ENCODE measurements around the gene PRCD. TPM values are rescaled to one million over a fixed set of nuclear protein-coding genes. Genes with fewer than 3 reads are reported as not detected.

PRCD gene
- total RNA-seq (1 to 10 TPM in 2 of 5 donors, under 1 TPM in 3; 0.66 to 1.3 (median 0.92) TPM), total RNA-seq (0 to 2.2 (median 0.27) reads per million in 29 experiments)
- 0.61 TPM for total RNA-seq (2013)

- ATAC-seq (replicated peaks in 1 of 4), result no peak
- H3K36me3 Mint-ChIP-seq, result no peaks in the 10 kb centered on the region
- no peaks in the 10 kb centered on the region for H3K9me3 ChIP-seq
- H3K36me3 ChIP-seq (ENCODE audit: control insufficient read depth in 2 of 2, extremely low read depth in 1 of 2, insufficient read depth in 1 of 2, low read length in 1 of 2), result no peaks in the 10 kb centered on the region
- POLR2A ChIA-PET, result no interaction called here
- peaks cover 0 to 14% of the 10 kb centered on the region in 2 experiments for H3K4me1 ChIP-seq (ENCODE audit: control insufficient read depth in 1 of 2, extremely low read depth in 1 of 2, insufficient read depth in 2 of 2, low read length in 2 of 2)
- H3K4me3 Mint-ChIP-seq, result peak within 1 kb of the TSS; percentile 41 to 61 (median 59)
- H3K27ac ChIP-seq (ENCODE audit: low read length), result no peak within 1 kb of the TSS
- H3K9me3 Mint-ChIP-seq, result no peaks in the 10 kb centered on the region
- H3K27ac Mint-ChIP-seq, result peak within 1 kb of the TSS in 1 of 2 donors; percentile 63
- 90% methylated on average over 9 of the region's 22 CpGs for WGBS (ENCODE audit: insufficient coverage)
- DNase-seq, result no peak
- peaks cover 23 to 62% of the 10 kb centered on the region in 2 donors for H3K27me3 Mint-ChIP-seq
- no peak within 1 kb of the TSS for H3K4me3 ChIP-seq (ENCODE audit: control insufficient read depth in 1 of 2, extremely low read depth in 1 of 2, low read length in 1 of 2)
- H3K4me1 Mint-ChIP-seq, result peaks cover 5 to 15% (median 11%) of the 10 kb centered on the region in 3 donors
- peaks cover 4 to 84% of the 10 kb centered on the region in 2 experiments for H3K27me3 ChIP-seq (replicated peaks in 1 of 2; ENCODE audit: control insufficient read depth in 2 of 2, extremely low read depth in 1 of 2, insufficient read depth in 2 of 2, low read length in 1 of 2)
- CTCF ChIA-PET, result interaction anchor here (0.5 to 0.7 kb wide), 2 partner anchors 578 to 1602 kb away, joined by 3 read pairs; no protein-coding TSS in a partner anchor
Observed at GRCh38 chr17:76539631-76540271, at the start of gene PRCD. TSS of gene PRCD (plus strand) at chr17:76540044. CDS start at chr17:76540142, 98 bp downstream.

- H3K4me3 Mint-ChIP-seq, result no peak overlapping the region
- H3K27me3 Mint-ChIP-seq, result no peaks in the 10 kb centered on the region
- Histone ChIP-seq H3K9me3 (no peaks in the 10 kb centered on the region), H3K36me3 (ENCODE audit: control insufficient read depth in 2 of 2, extremely low read depth in 1 of 2, insufficient read depth in 1 of 2, low read length in 1 of 2) (peaks cover 0 to 9% of the 10 kb centered on the region in 2 donors), H3K27ac (ENCODE audit: low read length) (no peak overlapping the region), H3K4me1 (ENCODE audit: control insufficient read depth in 1 of 2, extremely low read depth in 1 of 2, insufficient read depth in 2 of 2, low read length in 2 of 2) (peaks cover 11 to 65% of the 10 kb centered on the region in 2 experiments), H3K4me3 (ENCODE audit: control insufficient read depth in 1 of 2, extremely low read depth in 1 of 2, low read length in 1 of 2) (no peak overlapping the region), H3K27me3 (replicated peaks in 1 of 2; ENCODE audit: control insufficient read depth in 2 of 2, extremely low read depth in 1 of 2, insufficient read depth in 2 of 2, low read length in 1 of 2) (no peaks in the 10 kb centered on the region)
- POLR2A ChIA-PET, result no interaction called here
- CTCF ChIA-PET, result interaction anchor here in 1 of 2 donors (0.6 kb wide), 1 partner anchor 13 kb away, joined by 3 read pairs; no protein-coding TSS in a partner anchor
- no peak for ATAC-seq (replicated peaks in 1 of 4)
- 93% methylated on average over 10 of the region's 10 CpGs for WGBS (ENCODE audit: insufficient coverage)
- no peaks in the 10 kb centered on the region for H3K36me3 Mint-ChIP-seq
- H3K4me1 Mint-ChIP-seq, result peaks cover 28 to 55% (median 37%) of the 10 kb centered on the region in 3 donors
- no peak for DNase-seq
- H3K27ac Mint-ChIP-seq, result no peak overlapping the region
- H3K9me3 Mint-ChIP-seq, result no peaks in the 10 kb centered on the region
Observed at GRCh38 chr17:76490112-76490710, 49.6 kb upstream of the PRCD start.

- no peaks in the 10 kb centered on the region for H3K9me3 ChIP-seq
- ChIA-PET CTCF (interaction anchor here in 1 of 2 donors (0.6 kb wide), 1 partner anchor 14 kb away, joined by 15 read pairs; no protein-coding TSS in a partner anchor), POLR2A (no interaction called here)
- H3K36me3 ChIP-seq (ENCODE audit: control insufficient read depth in 2 of 2, extremely low read depth in 1 of 2, insufficient read depth in 1 of 2, low read length in 1 of 2), result peaks cover 0 to 9% of the 10 kb centered on the region in 2 donors
- H3K27me3 ChIP-seq (replicated peaks in 1 of 2; ENCODE audit: control insufficient read depth in 2 of 2, extremely low read depth in 1 of 2, insufficient read depth in 2 of 2, low read length in 1 of 2), result no peaks in the 10 kb centered on the region
- ATAC-seq (replicated peaks in 1 of 4), result peak in 3 of 4 experiments; percentile 35 to 53 (median 39)
- Mint-ChIP-seq H3K27ac (peak overlapping the region; percentile 86 to 91), H3K4me1 (peaks cover 28 to 60% (median 45%) of the 10 kb centered on the region in 3 donors), H3K36me3 (no peaks in the 10 kb centered on the region), H3K9me3 (no peaks in the 10 kb centered on the region), H3K27me3 (no peaks in the 10 kb centered on the region), H3K4me3 (peak overlapping the region in 2 of 3 donors; percentile 60 to 83)
- H3K4me1 ChIP-seq (ENCODE audit: control insufficient read depth in 1 of 2, extremely low read depth in 1 of 2, insufficient read depth in 2 of 2, low read length in 2 of 2), result peaks cover 11 to 72% of the 10 kb centered on the region in 2 experiments
- 67% methylated on average over 9 of the region's 17 CpGs for WGBS (ENCODE audit: insufficient coverage)
- H3K4me3 ChIP-seq (ENCODE audit: control insufficient read depth in 1 of 2, extremely low read depth in 1 of 2, low read length in 1 of 2), result peak overlapping the region in 1 of 2 donors; percentile 12
- peak in 2 of 35 experiments; percentile 17 to 27 for DNase-seq
- H3K27ac ChIP-seq (ENCODE audit: low read length), result peak overlapping the region; percentile 66
Observed at GRCh38 chr17:76491271-76492122, 48.3 kb upstream of the PRCD start.

- H3K36me3 ChIP-seq (ENCODE audit: control insufficient read depth in 2 of 2, extremely low read depth in 1 of 2, insufficient read depth in 1 of 2, low read length in 1 of 2), result peaks cover 0 to 10% of the 10 kb centered on the region in 2 donors
- CTCF ChIA-PET, result interaction anchor here (0.5 to 0.8 kb wide), 3 partner anchors 24 to 413 kb away, joined by 4 to 8 read pairs (median 4); no protein-coding TSS in a partner anchor
- Mint-ChIP-seq H3K27ac (peak overlapping the region; percentile 86 to 91), H3K4me3 (peak overlapping the region; percentile 63 to 83 (median 83)), H3K27me3 (no peaks in the 10 kb centered on the region), H3K4me1 (peaks cover 34 to 67% (median 47%) of the 10 kb centered on the region in 3 donors), H3K9me3 (no peaks in the 10 kb centered on the region), H3K36me3 (no peaks in the 10 kb centered on the region)
- H3K9me3 ChIP-seq, result no peaks in the 10 kb centered on the region
- 75% methylated on average over 5 of the region's 11 CpGs for WGBS (ENCODE audit: insufficient coverage)
- peaks cover 11 to 78% of the 10 kb centered on the region in 2 experiments for H3K4me1 ChIP-seq (ENCODE audit: control insufficient read depth in 1 of 2, extremely low read depth in 1 of 2, insufficient read depth in 2 of 2, low read length in 2 of 2)
- peak overlapping the region in 1 of 2 donors; percentile 33 for H3K4me3 ChIP-seq (ENCODE audit: control insufficient read depth in 1 of 2, extremely low read depth in 1 of 2, low read length in 1 of 2)
- no peaks in the 10 kb centered on the region for H3K27me3 ChIP-seq (replicated peaks in 1 of 2; ENCODE audit: control insufficient read depth in 2 of 2, extremely low read depth in 1 of 2, insufficient read depth in 2 of 2, low read length in 1 of 2)
- DNase-seq (peak in 1 of 35 experiments; percentile 41), ATAC-seq (replicated peaks in 1 of 4) (peak; percentile 11 to 37 (median 22))
- POLR2A ChIA-PET, result interaction anchor here in 1 of 2 donors (0.6 kb wide), 2 partner anchors 12 to 457 kb away, joined by 6 to 7 read pairs; no protein-coding TSS in a partner anchor
- H3K27ac ChIP-seq (ENCODE audit: low read length), result peak overlapping the region; percentile 66
Observed at GRCh38 chr17:76492123-76492988, 47.5 kb upstream of the PRCD start.

GRCh38 chr17:76492989-76493501 lies 46.8 kb upstream of the PRCD start:
- no peaks in the 10 kb centered on the region for H3K36me3 Mint-ChIP-seq
- H3K9me3 ChIP-seq, result no peaks in the 10 kb centered on the region
- H3K4me3 Mint-ChIP-seq, result peak overlapping the region; percentile 63 to 83 (median 83)
- ChIA-PET POLR2A (interaction anchor here in 1 of 2 donors (0.6 kb wide), 1 partner anchor 457 kb away, joined by 6 read pairs; no protein-coding TSS in a partner anchor), CTCF (interaction anchor here (0.5 to 0.9 kb wide), 4 partner anchors 25 to 414 kb away, joined by 4 to 8 read pairs (median 4); no protein-coding TSS in a partner anchor)
- no peaks in the 10 kb centered on the region for H3K27me3 ChIP-seq (replicated peaks in 1 of 2; ENCODE audit: control insufficient read depth in 2 of 2, extremely low read depth in 1 of 2, insufficient read depth in 2 of 2, low read length in 1 of 2)
- peaks cover under 1 to 7% of the 10 kb centered on the region in 2 donors for H3K36me3 ChIP-seq (ENCODE audit: control insufficient read depth in 2 of 2, extremely low read depth in 1 of 2, insufficient read depth in 1 of 2, low read length in 1 of 2)
- DNase-seq, result peak in 15 of 35 experiments; percentile 14 to 61 (median 25)
- H3K27me3 Mint-ChIP-seq, result no peaks in the 10 kb centered on the region
- peaks cover 11 to 85% of the 10 kb centered on the region in 2 experiments for H3K4me1 ChIP-seq (ENCODE audit: control insufficient read depth in 1 of 2, extremely low read depth in 1 of 2, insufficient read depth in 2 of 2, low read length in 2 of 2)
- peaks cover 34 to 74% (median 52%) of the 10 kb centered on the region in 3 donors for H3K4me1 Mint-ChIP-seq
- ATAC-seq (replicated peaks in 1 of 4), result peak; percentile 45 to 56 (median 51)
- 4% methylated on average over 8 of the region's 15 CpGs for WGBS (ENCODE audit: insufficient coverage)
- H3K9me3 Mint-ChIP-seq, result no peaks in the 10 kb centered on the region
- peak overlapping the region; percentile 66 for H3K27ac ChIP-seq (ENCODE audit: low read length)
- H3K4me3 ChIP-seq (ENCODE audit: control insufficient read depth in 1 of 2, extremely low read depth in 1 of 2, low read length in 1 of 2), result peak overlapping the region; percentile 10 to 33
- peak overlapping the region; percentile 82 to 91 for H3K27ac Mint-ChIP-seq

All from T-cell (primary cell).